GM23338 (cell line): Measurements from ENCODE around the gene LILRB5. TPM values are rescaled to one million over a fixed set of nuclear protein-coding genes. Genes with fewer than 3 reads are reported as not detected.

Source experiments
- ATAC-seq: fragments of 200-7000 bp; cut with Tn5 transposase; 3 replicates; pipeline ENCODE4 v1.9.1; 2020
- DNase-seq: peaks from one replicate; pipeline ENCODE4 v3.0.0-alpha.2; 2015; ENCODE audit warnings: low spot score
- H2AFZ ChIP-seq: fragments of 200-600 bp; sonication (generic); 2 replicates; pipeline ENCODE4 v1.8.0; 2016; ENCODE audit warnings: antibody characterized with exemption, mild to moderate bottlenecking, moderate library complexity
- H3F3A ChIP-seq: fragments of 200-600 bp; sonication (generic); replicated peaks from 2 replicates; pipeline ENCODE4 v1.8.0; 2017; ENCODE audit warnings: antibody characterized with exemption, mixed run types, low read depth
- H3K27ac ChIP-seq: fragments of 200-600 bp; sonication (generic); 2 replicates; pipeline ENCODE4 v1.6.1; 2016; ENCODE audit warnings: low read depth
- H3K27me3 ChIP-seq: fragments of 200-600 bp; sonication (generic); 2 replicates; pipeline ENCODE4 v1.8.0; 2016; ENCODE audit warnings: mild to moderate bottlenecking, mixed run types, moderate library complexity; ENCODE audit not compliant: insufficient read depth
- H3K36me3 ChIP-seq: fragments of 200-600 bp; sonication (generic); 2 replicates; pipeline ENCODE4 v1.8.0; 2016; ENCODE audit warnings: mild to moderate bottlenecking; ENCODE audit not compliant: insufficient read depth
- H3K4me1 ChIP-seq: fragments of 200-600 bp; sonication (generic); 2 replicates; pipeline ENCODE4 v1.8.0; 2016; ENCODE audit warnings: mild to moderate bottlenecking, moderate library complexity; ENCODE audit not compliant: insufficient read depth
- H3K4me2 ChIP-seq: fragments of 200-600 bp; sonication (generic); 2 replicates; pipeline ENCODE4 v1.7.1; 2017; ENCODE audit warnings: mixed run types
- H3K4me3 ChIP-seq: fragments of 200-600 bp; sonication (generic); 2 replicates; pipeline ENCODE4 v1.6.1; 2016; ENCODE audit warnings: mixed run types
- H3K79me2 ChIP-seq: fragments of 200-600 bp; sonication (generic); replicated peaks from 2 replicates; pipeline ENCODE4 v1.8.0; 2017; ENCODE audit warnings: mild to moderate bottlenecking; ENCODE audit not compliant: insufficient read depth
- H3K9me2 ChIP-seq: fragments of 200-600 bp; sonication (generic); 2 replicates; pipeline ENCODE4 v1.8.0; 2017; ENCODE audit not compliant: insufficient read depth
- H4K20me1 ChIP-seq: fragments of 200-600 bp; sonication (generic); replicated peaks from 2 replicates; pipeline ENCODE4 v1.8.0; 2017; ENCODE audit warnings: mild to moderate bottlenecking; ENCODE audit not compliant: insufficient read depth
- H3K27ac Mint-ChIP-seq: 2 replicates; pipeline ENCODE4 v1.8.0; 2020; ENCODE audit warnings: inconsistent platforms, mild to moderate bottlenecking, moderate library complexity, mixed read lengths
- H3K27me3 Mint-ChIP-seq: 3 replicates; pipeline ENCODE4 v1.8.0; 2022; ENCODE audit warnings: low read depth, mild to moderate bottlenecking, moderate library complexity, mixed read lengths, inconsistent platforms; ENCODE audit not compliant: insufficient read depth, poor library complexity
- H3K36me3 Mint-ChIP-seq: 3 replicates; pipeline ENCODE4 v1.8.0; 2021; ENCODE audit warnings: low read depth, mild to moderate bottlenecking, inconsistent platforms, moderate library complexity, mixed read lengths
- H3K4me1 Mint-ChIP-seq: 3 replicates; pipeline ENCODE4 v1.8.0; 2020; ENCODE audit warnings: mild to moderate bottlenecking, inconsistent platforms, mixed read lengths
- H3K4me3 Mint-ChIP-seq: 3 replicates; pipeline ENCODE4 v1.8.0; 2021; ENCODE audit warnings: moderate library complexity, mild to moderate bottlenecking, inconsistent platforms, mixed read lengths
- H3K9me3 Mint-ChIP-seq: 3 replicates; pipeline ENCODE4 v1.8.0; 2020; ENCODE audit warnings: moderate library complexity, mild to moderate bottlenecking, inconsistent platforms, mixed read lengths
- CREB1 ChIP-seq: fragments of 250-450 bp; sonication (Bioruptor Pico); IDR thresholded peaks from 2 replicates; pipeline ENCODE4 v1.5.0; 2020; ENCODE audit warnings: low read depth, mild to moderate bottlenecking, moderate library complexity
- CTCF ChIP-seq, 2 experiments: fragments of 200-600 bp in 1 of 2; sonication (generic) in 1 of 2; conservative IDR thresholded peaks; 2 replicates each; pipeline versions ENCODE4 v1.5.1 to v1.6.1; 2016 to 2017; ENCODE audit warnings: antibody characterized with exemption in 2 of 2, low read depth in 2 of 2, mild to moderate bottlenecking in 2 of 2, moderate library complexity in 1 of 2
- EZH2 ChIP-seq: fragments of 200-600 bp; sonication (generic); IDR thresholded peaks from one replicate; pipeline ENCODE4 v1.8.0; 2017; ENCODE audit warnings: antibody characterized with exemption, mild to moderate bottlenecking, low read depth; ENCODE audit not compliant: unreplicated experiment
- EZH2phosphoT487 ChIP-seq: fragments of 200-600 bp; sonication (generic); IDR thresholded peaks from one replicate; pipeline ENCODE4 v1.8.1; 2018; ENCODE audit warnings: antibody characterized with exemption; ENCODE audit not compliant: unreplicated experiment
- JUNB ChIP-seq: IDR thresholded peaks from one replicate; pipeline ENCODE4 v1.6.1; 2016; ENCODE audit warnings: antibody characterized with exemption; ENCODE audit not compliant: unreplicated experiment
- ZNF114 ChIP-seq: fragments of 250-450 bp; sonication (Bioruptor Pico); IDR thresholded peaks from 2 replicates; pipeline ENCODE4 v1.5.0; 2020; ENCODE audit warnings: mild to moderate bottlenecking, moderate library complexity
- ZNF462 ChIP-seq: fragments of 250-450 bp; sonication (Bioruptor Pico); IDR thresholded peaks from 2 replicates; pipeline ENCODE4 v1.5.0; 2020; ENCODE audit warnings: mild to moderate bottlenecking, moderate library complexity
- polyA plus RNA-seq: library from polyadenylated mRNA; unstranded; fragments of >200 nt; fragmentation: Nextera tagmentation; extraction: Ambion mirVana; gene quantifications from 2 replicates; pipeline ENCODE4 v1.2.1, GENCODE V29; 2016
- total RNA-seq: library from RNA; depleted of rRNA; stranded (reverse); fragments of >200 nt; shearing (Covaris generic); gene quantifications from 2 replicates; pipeline ENCODE4 v1.2.3, GENCODE V29; 2014

Gene LILRB5
- total and polyA plus RNA-seq, 2 experiments from 2014 or later, result not detected

GRCh38 chr19:54299126-54299498 is 42.0 kb upstream of the LILRB5 start (continued):
- no peak for TF ChIP-seq ZNF462 (CRISPR knock-in tag)
- no peak for TF ChIP-seq EZH2

GRCh38 chr19:54298357-54299125 is 41.5 kb upstream of the LILRB5 start:
- no peaks in the 10 kb centered on the region for H4K20me1 ChIP-seq
- H3K27me3 ChIP-seq, result no peaks in the 10 kb centered on the region
- Mint-ChIP-seq H3K4me3 (no peak overlapping the region), H3K36me3 (no peaks in the 10 kb centered on the region), H3K9me3 (no peaks in the 10 kb centered on the region), H3K27me3 (no peaks in the 10 kb centered on the region), H3K27ac (no peak overlapping the region), H3K4me1 (no peaks in the 10 kb centered on the region)
- H3F3A ChIP-seq, result no peaks in the 10 kb centered on the region
- no peak overlapping the region for H3K4me2 ChIP-seq
- no peak overlapping the region for H3K27ac ChIP-seq
- no peak overlapping the region for H2AFZ ChIP-seq
- H3K36me3 ChIP-seq, result no peaks in the 10 kb centered on the region
- DNase-seq (no peak), ATAC-seq (no peak)
- H3K9me2 ChIP-seq, result no peaks in the 10 kb centered on the region
- no peak overlapping the region for H3K4me3 ChIP-seq
- H3K4me1 ChIP-seq, result no peaks in the 10 kb centered on the region
- H3K79me2 ChIP-seq, result no peaks in the 10 kb centered on the region
- no peak for TF ChIP-seq EZH2
- TF ChIP-seq CREB1 (CRISPR knock-in tag), result no peak
- no peak for TF ChIP-seq EZH2phosphoT487
- no peak for TF ChIP-seq JUNB
- TF ChIP-seq ZNF462 (CRISPR knock-in tag), result no peak
- no peak for TF ChIP-seq CTCF (conservative IDR thresholded peaks at IDR 0.05; ENCODE audit: low read depth in 2 of 2)
- TF ChIP-seq ZNF114, result no peak
